ENCODE results near the gene TYMP. TPM values are rescaled to one million over a fixed set of nuclear protein-coding genes. Genes with fewer than 3 reads are reported as not detected.

The TYMP gene
- total and polyA plus RNA-seq, 2 of the 4 experiments (the other 2 are of a cell fraction), result 0.18 to 0.74 TPM

- H2AFZ ChIP-seq (replicated peaks; ENCODE audit: low read length, poor library complexity), result no peak overlapping the region
- H2BK120ac ChIP-seq (ENCODE audit: low read depth, low read length), result no peak overlapping the region
- no peak overlapping the region for H3K4me3 ChIP-seq (ENCODE audit: insufficient read depth, low read depth, low read length)
- no peak overlapping the region for H4K91ac ChIP-seq (ENCODE audit: insufficient read depth, low read depth, low read length)
- H2BK15ac ChIP-seq (ENCODE audit: low read depth, low read length), result no peak overlapping the region
- WGBS, 2 experiments (ENCODE audit: extremely low coverage in 2 of 2, insufficient read length in 1 of 2), result no CpG with 5 or more reads among the region's 18 CpGs
- H3K9me1 ChIP-seq (ENCODE audit: insufficient read depth, low read length), result no peaks in the 10 kb centered on the region
- no peak overlapping the region for H4K8ac ChIP-seq (ENCODE audit: low read depth in 2 of 2, low read length in 2 of 2)
- no peak overlapping the region for H2AK9ac ChIP-seq (replicated peaks; ENCODE audit: low read depth, low read length, poor library complexity)
- H2AK5ac ChIP-seq (ENCODE audit: low read depth, low read length), result no peak overlapping the region
- ChIA-PET CTCF (no interaction called here), POLR2A (ENCODE audit: unreplicated experiment) (no interaction called here)
- no peaks in the 10 kb centered on the region; the same call in 1 of the 2 replicates for H3K27me3 ChIP-seq (ENCODE audit: control insufficient read depth, insufficient read depth, low read length)
- H3K14ac ChIP-seq (replicated peaks; ENCODE audit: low read depth, low read length), result no peak overlapping the region
- BruUV-seq (replicated peaks), result no TSS peak
- no peak overlapping the region for H2BK20ac ChIP-seq (ENCODE audit: low read depth, low read length)
- H2BK5ac ChIP-seq (ENCODE audit: low read depth, low read length, poor library complexity, severe bottlenecking), result no peak overlapping the region
- H3K4me1 ChIP-seq (ENCODE audit: control insufficient read depth, insufficient read depth, low read length), result no peaks in the 10 kb centered on the region
- H3K79me1 ChIP-seq (ENCODE audit: low read depth in 1 of 2, low read length in 2 of 2), result no peaks in the 10 kb centered on the region
- dilution Hi-C loops (cut with HindIII; ENCODE audit: low sequenced_read_pairs, unreplicated experiment) (no loop called here), intact Hi-C loops (cut with micrococcal nuclease) (no loop called here), in situ Hi-C loops (cut with MboI; ENCODE audit: low sequenced_read_pairs) (no loop called here)
- no peak overlapping the region for H4K5ac ChIP-seq (ENCODE audit: low read depth, low read length)
- no peak overlapping the region for H3K56ac ChIP-seq (ENCODE audit: extremely low read depth, insufficient read depth, low read length)
- no peak for ATAC-seq (ENCODE audit: low read depth)
- no peak overlapping the region for H3K23ac ChIP-seq (ENCODE audit: low read depth, low read length)
- no peak overlapping the region for H3K27ac ChIP-seq (ENCODE audit: insufficient read depth, low read length)
- H3K4me2 ChIP-seq (ENCODE audit: low read depth, low read length), result no peak overlapping the region
- no peak overlapping the region for H3K4ac ChIP-seq (ENCODE audit: low read depth, low read length)
- no peak for DNase-seq
- TF ChIP-seq, protein P1, sequence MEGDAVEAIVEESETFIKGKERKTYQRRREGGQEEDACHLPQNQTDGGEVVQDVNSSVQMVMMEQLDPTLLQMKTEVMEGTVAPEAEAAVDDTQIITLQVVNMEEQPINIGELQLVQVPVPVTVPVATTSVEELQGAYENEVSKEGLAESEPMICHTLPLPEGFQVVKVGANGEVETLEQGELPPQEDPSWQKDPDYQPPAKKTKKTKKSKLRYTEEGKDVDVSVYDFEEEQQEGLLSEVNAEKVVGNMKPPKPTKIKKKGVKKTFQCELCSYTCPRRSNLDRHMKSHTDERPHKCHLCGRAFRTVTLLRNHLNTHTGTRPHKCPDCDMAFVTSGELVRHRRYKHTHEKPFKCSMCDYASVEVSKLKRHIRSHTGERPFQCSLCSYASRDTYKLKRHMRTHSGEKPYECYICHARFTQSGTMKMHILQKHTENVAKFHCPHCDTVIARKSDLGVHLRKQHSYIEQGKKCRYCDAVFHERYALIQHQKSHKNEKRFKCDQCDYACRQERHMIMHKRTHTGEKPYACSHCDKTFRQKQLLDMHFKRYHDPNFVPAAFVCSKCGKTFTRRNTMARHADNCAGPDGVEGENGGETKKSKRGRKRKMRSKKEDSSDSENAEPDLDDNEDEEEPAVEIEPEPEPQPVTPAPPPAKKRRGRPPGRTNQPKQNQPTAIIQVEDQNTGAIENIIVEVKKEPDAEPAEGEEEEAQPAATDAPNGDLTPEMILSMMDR (conservative IDR thresholded peaks at IDR 0.05; ENCODE audit: low read depth, low read length), result no peak
- TF ChIP-seq MXI1 (IDR thresholded peaks at IDR 0.05; ENCODE audit: borderline replicate concordance, low read depth, low read length), result no peak
- no peak for TF ChIP-seq POLR2A (IDR thresholded peaks at IDR 0.05; ENCODE audit: low read depth, low read length)
- TF ChIP-seq SMC3 (IDR thresholded peaks at IDR 0.05; ENCODE audit: low read depth, low read length), result no peak
- TF ChIP-seq, protein P2, sequence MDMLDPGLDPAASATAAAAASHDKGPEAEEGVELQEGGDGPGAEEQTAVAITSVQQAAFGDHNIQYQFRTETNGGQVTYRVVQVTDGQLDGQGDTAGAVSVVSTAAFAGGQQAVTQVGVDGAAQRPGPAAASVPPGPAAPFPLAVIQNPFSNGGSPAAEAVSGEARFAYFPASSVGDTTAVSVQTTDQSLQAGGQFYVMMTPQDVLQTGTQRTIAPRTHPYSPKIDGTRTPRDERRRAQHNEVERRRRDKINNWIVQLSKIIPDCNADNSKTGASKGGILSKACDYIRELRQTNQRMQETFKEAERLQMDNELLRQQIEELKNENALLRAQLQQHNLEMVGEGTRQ (IDR thresholded peaks at IDR 0.05; ENCODE audit: low read depth, low read length), result no peak
- no peak for TF ChIP-seq FOS (IDR thresholded peaks at IDR 0.05; ENCODE audit: low read depth, low read length)
- no peak for TF ChIP-seq MAFK (IDR thresholded peaks at IDR 0.05; ENCODE audit: low read depth, low read length)
- TF ChIP-seq BHLHE40 (IDR thresholded peaks at IDR 0.05; ENCODE audit: low read depth, low read length), result no peak
- TF ChIP-seq, protein P3, sequence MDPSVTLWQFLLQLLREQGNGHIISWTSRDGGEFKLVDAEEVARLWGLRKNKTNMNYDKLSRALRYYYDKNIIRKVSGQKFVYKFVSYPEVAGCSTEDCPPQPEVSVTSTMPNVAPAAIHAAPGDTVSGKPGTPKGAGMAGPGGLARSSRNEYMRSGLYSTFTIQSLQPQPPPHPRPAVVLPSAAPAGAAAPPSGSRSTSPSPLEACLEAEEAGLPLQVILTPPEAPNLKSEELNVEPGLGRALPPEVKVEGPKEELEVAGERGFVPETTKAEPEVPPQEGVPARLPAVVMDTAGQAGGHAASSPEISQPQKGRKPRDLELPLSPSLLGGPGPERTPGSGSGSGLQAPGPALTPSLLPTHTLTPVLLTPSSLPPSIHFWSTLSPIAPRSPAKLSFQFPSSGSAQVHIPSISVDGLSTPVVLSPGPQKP (IDR thresholded peaks at IDR 0.05; ENCODE audit: borderline replicate concordance, low read depth, low read length), result no peak
- TF ChIP-seq RFX5 (IDR thresholded peaks at IDR 0.05; ENCODE audit: low read depth, low read length), result no peak
- TF ChIP-seq NFE2L2 (IDR thresholded peaks at IDR 0.05; ENCODE audit: low read depth, low read length), result no peak
- TF ChIP-seq RCOR1 (IDR thresholded peaks at IDR 0.05; ENCODE audit: insufficient replicate concordance, low read length), result no peak
- peaks cover 2% of the 10 kb centered on the region; the same call in 1 of the 2 replicates for H3K36me3 ChIP-seq (ENCODE audit: control insufficient read depth, insufficient read depth, low read length)
- H3K18ac ChIP-seq (ENCODE audit: low read depth, low read length), result no peak overlapping the region
- H4K20me1 ChIP-seq (ENCODE audit: insufficient read depth, low read length), result no peaks in the 10 kb centered on the region; the same call in 1 of the 2 replicates
- H3K9me3 ChIP-seq (ENCODE audit: control insufficient read depth, insufficient read depth, low read length), result no peaks in the 10 kb centered on the region
- H3K9ac ChIP-seq (ENCODE audit: low read depth, low read length), result no peak overlapping the region
Observed at GRCh38 chr22:50488006-50488677, 41.7 kb downstream of the TYMP start.
